HG03521 (cell line): Measurements from ENCODE around the gene KCNG4.

Experiments
- ATAC-seq: cut with Tn5 transposase; IDR thresholded peaks from one replicate; pipeline ENCODE4 v1.9.1; 2021; ENCODE audit warnings: mild to moderate bottlenecking, moderate library complexity; ENCODE audit not compliant: unreplicated experiment

Gene KCNG4

DNA sequence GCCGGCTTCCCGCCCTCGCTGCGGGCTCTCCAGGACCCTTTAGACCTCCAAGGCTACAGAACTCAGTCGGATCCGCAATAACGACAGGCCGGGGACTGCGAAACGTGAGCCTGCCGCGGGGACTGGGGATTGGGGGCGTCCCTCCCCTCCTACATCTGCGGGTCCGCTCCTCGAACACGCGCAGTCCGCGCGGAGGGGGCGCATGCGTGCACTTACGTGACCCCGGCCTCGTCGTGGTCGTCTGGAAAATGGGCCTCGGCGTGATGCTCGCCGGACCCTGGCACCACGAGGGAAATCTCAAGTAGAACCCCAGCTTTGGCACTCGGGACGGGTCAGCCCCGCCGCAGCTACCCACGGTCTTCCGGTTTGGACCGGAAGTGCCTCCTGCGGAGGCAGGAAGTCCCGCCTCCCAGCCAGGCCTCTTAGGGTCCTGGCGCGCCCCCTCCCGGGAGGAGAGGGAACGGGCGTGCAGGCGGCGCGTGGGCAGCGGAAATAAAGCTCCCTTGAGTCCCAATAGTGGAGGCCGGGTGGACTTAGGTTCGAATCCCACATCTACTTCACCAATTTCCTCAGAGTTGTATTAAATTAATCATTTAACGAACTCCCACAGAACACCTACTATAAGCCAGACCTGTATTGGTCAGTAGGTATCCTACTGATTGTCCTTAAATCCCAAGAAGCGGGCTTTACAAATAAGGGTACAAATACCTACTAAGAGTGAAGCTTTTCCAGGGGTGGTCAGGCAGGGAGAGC is 53.0 kb downstream of the KCNG4 start, which contains the start of gene TAF1C:
TSS of gene TAF1C (minus strand) at position 373 of the 753 bp plus-strand sequence. CDS start 2,069 bp downstream, outside the sequence.
- peak; percentile 97 for ATAC-seq

DNA sequence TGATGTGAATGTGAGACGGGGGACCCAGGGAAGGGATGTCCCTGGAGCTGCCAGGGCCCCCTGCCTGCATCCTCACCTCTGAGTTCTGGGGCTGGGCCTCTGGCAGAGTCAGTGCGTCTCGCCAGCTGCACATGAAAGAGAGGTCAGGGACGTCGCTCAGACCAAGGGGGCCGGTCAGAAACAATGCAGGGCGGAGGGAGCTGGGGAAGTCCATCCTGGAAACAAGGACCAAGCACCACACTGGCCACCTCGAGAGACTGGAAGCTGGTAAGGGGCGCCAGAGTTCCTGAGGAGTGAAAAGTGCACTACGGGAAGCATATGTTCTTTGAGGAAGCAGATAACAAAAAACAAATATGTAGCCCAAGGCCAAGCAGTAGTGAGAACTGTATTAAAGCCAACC is 55.0 kb downstream of the KCNG4 start:
- ATAC-seq: no peak

DNA sequence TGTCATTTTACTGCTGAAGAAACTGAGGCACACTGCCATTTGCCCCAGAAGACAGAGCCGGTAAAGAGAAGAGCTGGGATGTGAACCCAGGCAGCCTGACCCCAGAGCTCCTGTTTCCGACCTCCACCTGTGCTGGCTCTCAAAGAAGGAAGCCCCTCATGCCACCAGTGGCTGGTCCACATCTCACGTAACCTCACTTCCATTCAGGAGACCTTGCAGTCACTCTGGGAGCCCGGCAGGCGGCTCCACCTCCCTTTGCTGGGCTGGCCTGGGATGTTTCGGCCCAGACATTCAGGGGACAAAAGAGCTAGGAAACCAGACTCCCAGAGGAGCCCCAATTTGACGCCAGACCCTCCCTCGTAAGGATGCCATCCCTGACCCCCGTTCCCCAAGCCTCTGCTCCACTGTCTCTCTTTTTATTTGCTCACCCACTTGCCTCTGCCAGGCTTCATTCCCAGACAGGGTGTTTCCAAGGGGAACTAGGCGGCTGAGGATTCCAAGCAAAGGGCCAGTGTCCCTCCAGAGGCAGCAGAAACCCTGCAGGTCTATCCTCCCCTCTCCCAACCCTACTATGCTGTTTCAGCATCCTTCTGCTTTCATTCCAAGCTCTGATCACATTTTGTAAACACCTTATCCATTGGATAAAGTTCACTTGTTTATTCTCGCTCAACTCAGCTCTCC is 55.8 kb downstream of the KCNG4 start:
- no peak for ATAC-seq

DNA sequence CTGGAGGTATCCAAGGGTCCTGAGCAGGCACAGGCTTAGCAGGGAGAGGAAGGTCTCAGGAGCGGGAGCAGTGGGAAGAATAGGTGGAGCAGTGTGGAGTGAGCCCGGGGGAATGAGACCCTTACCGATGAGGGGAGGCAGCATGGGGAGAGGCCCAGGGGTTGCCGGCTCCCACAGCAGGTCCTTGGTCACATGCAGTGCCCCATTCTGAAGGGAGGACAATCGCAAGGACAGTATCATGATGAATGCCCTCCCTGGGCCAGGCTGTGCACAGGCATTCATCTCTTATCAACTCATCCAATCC is 56.3 kb downstream of the KCNG4 start:
- ATAC-seq: no peak

GRCh38 chr16:84182680-84183571 is 56.9 kb downstream of the KCNG4 start:
- ATAC-seq: no peak

DNA sequence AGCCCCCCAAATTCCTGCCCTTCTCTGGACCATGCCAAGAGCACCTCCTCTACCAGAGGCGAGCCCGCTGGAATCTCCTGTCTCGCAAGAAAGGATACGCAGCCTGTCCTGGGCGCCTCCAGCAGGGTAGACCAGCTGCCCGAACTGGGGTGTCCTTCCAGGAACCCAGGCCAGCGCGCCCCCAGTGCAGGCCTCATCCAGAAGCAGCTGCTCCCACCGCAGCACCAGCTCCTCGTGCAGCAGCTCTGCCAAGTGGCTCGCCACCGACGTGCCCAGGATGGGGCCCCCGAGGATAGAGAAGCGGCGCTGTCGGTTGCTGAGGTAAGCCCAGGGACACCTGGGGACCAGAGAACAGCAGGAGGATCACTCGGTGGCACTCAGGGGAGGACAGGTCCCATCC is 57.7 kb downstream of the KCNG4 start:
- no peak for ATAC-seq

- ATAC-seq: no peak
Observed at GRCh38 chr16:84181144-84181915, 58.5 kb downstream of the KCNG4 start.

DNA sequence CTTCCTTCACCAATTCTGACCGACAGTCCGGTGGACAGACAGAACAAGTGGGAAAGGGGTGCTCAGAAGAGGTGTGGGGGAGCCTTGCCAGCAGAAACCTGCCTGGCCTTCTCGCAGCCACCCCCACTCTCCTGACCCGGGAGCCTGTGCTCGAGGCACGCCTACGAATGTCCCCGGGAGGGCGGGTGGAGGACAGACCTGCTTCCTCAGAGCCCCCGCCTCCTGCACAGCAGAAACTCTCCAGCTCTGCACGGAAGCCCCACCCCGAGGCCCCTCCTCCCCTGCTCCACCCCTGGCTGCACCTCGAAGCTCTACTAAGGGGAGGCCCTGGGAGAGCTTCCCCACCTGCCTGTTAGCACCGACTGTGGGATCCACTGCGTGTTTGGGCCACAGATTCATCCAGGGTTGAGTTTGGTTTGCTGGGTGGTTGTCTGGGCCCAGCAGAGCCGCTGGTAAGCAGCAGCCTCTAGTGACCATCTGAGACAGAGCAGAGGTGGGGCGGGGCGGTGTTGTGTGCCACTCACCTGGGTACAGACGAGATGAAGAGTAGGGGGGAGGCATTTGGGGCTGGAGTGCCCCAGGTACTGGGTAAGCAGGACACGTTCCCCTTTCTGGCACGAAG is 59.2 kb downstream of the KCNG4 start:
- no peak for ATAC-seq

DNA sequence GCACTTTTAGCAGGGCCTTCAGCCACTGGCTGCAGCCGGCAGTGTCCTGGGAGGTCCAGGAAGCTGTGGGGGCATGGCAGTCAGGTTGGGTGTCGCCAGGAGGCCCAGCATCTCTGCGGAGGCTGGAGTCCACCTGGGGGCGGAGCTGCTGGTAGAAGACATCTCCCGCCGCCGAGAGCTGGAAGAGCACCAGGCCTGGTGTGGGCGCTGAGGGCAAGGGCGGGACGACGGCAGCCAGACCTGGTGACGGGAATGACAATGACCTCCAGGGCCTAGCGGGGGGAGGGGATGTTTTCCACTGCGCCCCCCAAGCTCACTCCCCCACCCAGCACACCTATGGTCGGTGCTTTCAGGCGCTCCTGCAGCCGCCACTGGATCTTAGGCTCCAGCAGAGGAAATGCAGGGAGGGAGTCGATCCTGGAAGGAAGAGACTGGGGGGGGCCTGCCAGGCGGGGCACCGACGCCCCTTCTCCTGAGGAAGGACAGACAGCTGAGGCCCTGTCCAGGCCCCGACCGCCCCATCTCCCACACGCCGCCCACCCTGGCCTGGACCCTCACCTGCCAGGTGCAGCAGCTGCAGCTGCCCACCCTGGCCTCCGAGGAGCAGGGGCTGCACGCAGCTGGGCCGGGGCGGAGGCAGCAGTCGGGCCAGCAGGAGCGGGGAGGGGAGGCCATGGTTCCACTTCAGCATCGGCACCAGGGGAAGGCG is 60.0 kb downstream of the KCNG4 start:
- no peak for ATAC-seq

GRCh38 chr16:84178892-84179611 is 60.8 kb downstream of the KCNG4 start:
- no peak for ATAC-seq

GRCh38 chr16:84178146-84178765 is 61.6 kb downstream of the KCNG4 start:
- no peak for ATAC-seq

GRCh38 chr16:84177741-84178073 is 62.1 kb downstream of the KCNG4 start:
- ATAC-seq: no peak

DNA sequence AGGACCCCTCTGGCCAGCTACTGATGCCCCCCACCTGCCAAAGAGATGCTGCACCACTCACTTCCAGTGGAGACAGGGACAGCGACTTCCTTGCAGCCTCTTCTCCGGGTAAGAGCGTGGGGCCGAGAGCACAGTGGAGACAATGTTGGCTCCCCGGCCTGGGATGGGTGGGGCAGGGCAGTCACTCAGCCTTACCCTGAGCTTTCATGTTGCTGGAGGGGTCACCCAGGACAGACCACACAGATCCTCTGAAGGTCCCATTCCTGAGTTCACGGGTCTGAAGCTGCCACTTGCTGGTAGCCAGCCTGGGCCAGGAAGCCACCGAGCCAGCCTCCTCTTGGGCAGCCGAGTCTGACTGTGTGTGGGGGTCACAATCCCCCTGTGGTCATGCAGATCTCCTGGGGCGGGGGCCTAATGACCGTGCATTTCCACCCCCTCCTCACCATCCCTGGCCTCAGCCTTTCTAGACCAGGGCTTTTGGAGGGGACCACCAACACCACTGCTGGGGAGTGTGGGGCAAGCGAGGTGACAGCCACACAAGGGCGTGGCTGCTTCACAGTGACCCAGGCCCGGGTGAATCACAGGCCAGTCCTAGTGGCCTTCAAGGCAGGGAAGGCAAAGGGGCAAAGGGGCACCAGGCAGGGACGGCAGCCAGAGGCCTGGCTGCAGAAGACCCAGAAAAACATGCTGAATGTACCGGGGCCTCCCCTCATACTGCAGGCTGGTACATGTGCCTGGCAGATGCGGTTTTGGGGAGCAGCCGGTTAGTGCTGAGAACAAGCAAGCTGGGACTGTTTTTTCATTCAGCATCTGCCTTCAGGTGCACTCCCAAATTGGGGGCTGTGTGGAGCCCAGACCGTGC is 63.4 kb downstream of the KCNG4 start:
- ATAC-seq: no peak

DNA sequence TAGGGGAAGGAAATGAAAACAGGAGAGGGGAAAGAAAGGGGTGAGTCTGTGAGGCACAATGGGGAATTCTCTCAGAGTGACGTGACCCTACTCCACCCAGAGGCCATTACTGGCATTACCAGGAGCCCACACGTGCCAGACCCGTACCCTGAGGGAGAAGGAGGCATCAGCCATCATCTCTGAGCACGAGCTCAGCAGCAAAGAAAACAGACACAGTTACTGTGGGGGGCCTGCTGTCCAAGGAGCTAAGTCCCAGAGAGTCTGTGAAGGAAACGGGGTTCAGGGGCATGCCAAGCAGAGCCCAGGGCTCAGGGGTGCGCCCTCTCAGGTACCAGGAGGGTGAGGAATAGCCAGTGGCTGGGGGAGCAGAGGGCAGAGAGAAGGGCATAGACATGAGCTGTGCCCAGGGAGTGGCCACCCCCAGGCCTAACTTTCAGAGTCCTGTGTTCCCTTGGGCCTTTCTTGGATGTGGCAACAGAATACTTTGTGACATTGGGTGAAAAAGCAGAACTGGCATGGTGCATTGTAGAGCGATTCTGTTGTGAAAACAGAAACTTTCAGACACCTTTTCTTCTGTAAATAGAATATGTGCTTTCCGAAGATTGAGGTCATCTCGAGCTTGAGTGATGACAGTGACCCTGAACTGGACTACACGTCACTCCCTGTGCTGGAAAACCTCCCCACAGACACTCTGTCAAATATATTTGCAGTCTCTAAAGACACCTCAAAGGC is 64.3 kb downstream of the KCNG4 start:
- ATAC-seq: peak; percentile 74

DNA sequence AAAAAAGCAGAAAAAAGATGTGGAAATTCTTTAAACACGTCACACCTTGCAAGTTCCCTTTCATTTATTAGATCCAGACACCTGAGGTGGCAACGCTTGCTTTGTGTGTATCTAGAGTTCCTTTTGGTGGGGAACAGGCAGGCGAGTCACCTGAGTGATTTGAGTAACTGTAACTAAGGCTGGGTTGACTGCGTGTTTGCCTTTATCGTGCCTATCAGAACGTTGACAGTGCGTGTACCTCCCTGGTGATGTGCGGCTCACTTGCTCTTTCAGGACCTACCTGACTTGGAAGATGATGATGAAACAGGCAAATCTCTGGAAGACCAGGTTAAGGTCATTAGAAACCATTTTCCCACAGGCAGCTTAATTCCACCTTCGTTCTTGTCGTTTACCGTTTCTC is 65.4 kb downstream of the KCNG4 start:
- ATAC-seq: no peak

DNA sequence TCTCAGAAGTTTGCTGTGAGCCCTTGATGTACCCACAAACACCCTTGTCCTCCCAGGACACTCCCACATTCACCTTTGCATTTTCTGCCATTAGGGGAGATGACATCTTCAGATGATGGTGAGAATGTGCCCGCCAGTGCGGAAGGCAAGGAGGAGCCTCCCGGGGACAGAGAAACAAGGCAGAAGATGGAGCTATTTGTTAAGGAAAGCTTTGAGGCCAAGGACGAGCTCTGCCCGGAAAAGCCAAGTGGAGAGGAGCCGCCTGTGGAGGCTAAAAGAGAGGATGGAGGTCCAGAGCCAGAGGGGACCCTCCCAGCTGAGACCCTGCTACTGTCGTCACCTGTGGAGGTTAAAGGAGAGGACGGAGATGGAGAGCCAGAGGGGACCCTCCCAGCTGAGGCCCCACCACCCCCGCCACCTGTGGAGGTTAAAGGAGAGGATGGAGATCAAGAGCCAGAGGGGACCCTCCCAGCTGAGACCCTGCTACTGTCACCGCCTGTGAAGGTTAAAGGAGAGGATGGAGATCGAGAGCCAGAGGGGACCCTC is 70.0 kb downstream of the KCNG4 start:
- no peak for ATAC-seq
